Osteocyte (in vitro differentiated cells): ENCODE results near the gene POC1A. TPM values are rescaled to one million over a fixed set of nuclear protein-coding genes. Genes with fewer than 3 reads are reported as not detected.

Experiments
- DNase-seq: peaks from one replicate; pipeline ENCODE4 v3.0.0; 2021; ENCODE audit warnings: mixed read lengths; ENCODE audit not compliant: unreplicated experiment; ENCODE audit errors: extremely low spot score
- H3K27ac Mint-ChIP-seq: one replicate; pipeline ENCODE4 v1.8.0; 2021; ENCODE audit warnings: mild to moderate bottlenecking, mixed read lengths; ENCODE audit not compliant: unreplicated experiment
- H3K27me3 Mint-ChIP-seq: one replicate; pipeline ENCODE4 v1.8.0; 2021; ENCODE audit warnings: mixed read lengths; ENCODE audit not compliant: unreplicated experiment
- H3K36me3 Mint-ChIP-seq: one replicate; pipeline ENCODE4 v1.8.0; 2021; ENCODE audit warnings: mixed read lengths; ENCODE audit not compliant: unreplicated experiment
- H3K4me1 Mint-ChIP-seq: one replicate; pipeline ENCODE4 v1.8.0; 2021; ENCODE audit warnings: mixed read lengths; ENCODE audit not compliant: unreplicated experiment
- H3K4me3 Mint-ChIP-seq: one replicate; pipeline ENCODE4 v1.8.0; 2021; ENCODE audit warnings: mild to moderate bottlenecking, moderate library complexity, mixed read lengths; ENCODE audit not compliant: unreplicated experiment
- H3K9me3 Mint-ChIP-seq: one replicate; pipeline ENCODE4 v1.8.0; 2021; ENCODE audit warnings: mixed read lengths; ENCODE audit not compliant: unreplicated experiment
- total RNA-seq: library from RNA; stranded (reverse); gene quantifications from 2 replicates; pipeline ENCODE4 v1.2.1, GENCODE V29; 2021
- TF ChIP-seq, protein P1 (sequence below): fragments of 200-600 bp; sonication (generic); IDR thresholded peaks from 2 replicates; pipeline ENCODE4 v1.5.0; 2021; ENCODE audit warnings: antibody characterized with exemption, mild to moderate bottlenecking, moderate library complexity

POC1A gene
- total RNA-seq, 1 donor from 2014 or later: 5.1 TPM

DNA sequence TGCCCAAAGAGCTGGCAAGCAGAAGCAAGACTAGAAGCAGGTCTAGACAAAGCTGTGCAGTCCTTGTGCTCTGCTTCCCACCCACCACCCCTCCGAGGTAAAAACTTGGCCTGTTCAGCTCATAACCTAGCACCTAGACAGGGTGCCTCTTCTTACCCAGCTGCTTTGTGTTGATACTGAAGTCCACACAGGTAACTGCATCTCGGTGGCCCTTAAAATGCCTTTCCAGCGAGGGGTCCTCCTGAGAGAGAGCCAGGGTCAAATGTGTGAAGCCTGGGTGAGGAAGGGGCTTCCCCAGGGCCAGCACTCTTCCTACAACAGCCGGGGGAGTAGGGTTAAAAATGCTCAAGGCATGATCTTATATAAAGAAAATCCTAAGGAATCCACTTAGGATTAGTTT is 3.4 kb downstream of the POC1A start:
- no peak overlapping the region for H3K4me3 Mint-ChIP-seq
- TF ChIP-seq, protein P1, sequence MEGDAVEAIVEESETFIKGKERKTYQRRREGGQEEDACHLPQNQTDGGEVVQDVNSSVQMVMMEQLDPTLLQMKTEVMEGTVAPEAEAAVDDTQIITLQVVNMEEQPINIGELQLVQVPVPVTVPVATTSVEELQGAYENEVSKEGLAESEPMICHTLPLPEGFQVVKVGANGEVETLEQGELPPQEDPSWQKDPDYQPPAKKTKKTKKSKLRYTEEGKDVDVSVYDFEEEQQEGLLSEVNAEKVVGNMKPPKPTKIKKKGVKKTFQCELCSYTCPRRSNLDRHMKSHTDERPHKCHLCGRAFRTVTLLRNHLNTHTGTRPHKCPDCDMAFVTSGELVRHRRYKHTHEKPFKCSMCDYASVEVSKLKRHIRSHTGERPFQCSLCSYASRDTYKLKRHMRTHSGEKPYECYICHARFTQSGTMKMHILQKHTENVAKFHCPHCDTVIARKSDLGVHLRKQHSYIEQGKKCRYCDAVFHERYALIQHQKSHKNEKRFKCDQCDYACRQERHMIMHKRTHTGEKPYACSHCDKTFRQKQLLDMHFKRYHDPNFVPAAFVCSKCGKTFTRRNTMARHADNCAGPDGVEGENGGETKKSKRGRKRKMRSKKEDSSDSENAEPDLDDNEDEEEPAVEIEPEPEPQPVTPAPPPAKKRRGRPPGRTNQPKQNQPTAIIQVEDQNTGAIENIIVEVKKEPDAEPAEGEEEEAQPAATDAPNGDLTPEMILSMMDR: no peak
- H3K9me3 Mint-ChIP-seq: no peaks in the 10 kb centered on the region
- no peaks in the 10 kb centered on the region for H3K27me3 Mint-ChIP-seq
- DNase-seq: no peak
- H3K27ac Mint-ChIP-seq: no peak overlapping the region
- H3K4me1 Mint-ChIP-seq: peaks cover 14% of the 10 kb centered on the region
- no peaks in the 10 kb centered on the region for H3K36me3 Mint-ChIP-seq

DNA sequence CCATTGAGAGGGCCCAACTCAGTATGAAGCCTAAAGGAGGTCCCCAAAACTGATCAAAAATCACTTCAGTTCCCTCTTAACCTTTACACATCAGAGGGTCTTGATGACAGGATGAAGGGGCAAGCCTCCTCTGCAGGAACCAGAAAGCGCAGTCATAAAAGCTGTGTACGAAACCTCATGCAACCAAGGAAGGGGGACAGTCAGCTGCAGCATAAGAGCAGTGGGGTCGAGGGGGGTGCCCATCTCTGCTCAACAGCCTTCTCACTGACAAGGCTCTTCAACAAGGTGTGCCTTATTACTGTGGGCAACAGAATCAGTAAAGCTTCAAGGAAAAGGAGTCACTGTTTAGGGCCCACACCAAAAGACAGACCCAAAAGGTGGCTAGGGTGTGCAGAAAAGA is 3.9 kb downstream of the POC1A start:
- no peaks in the 10 kb centered on the region for H3K27me3 Mint-ChIP-seq
- peaks cover 14% of the 10 kb centered on the region for H3K4me1 Mint-ChIP-seq
- H3K27ac Mint-ChIP-seq: no peak overlapping the region
- TF ChIP-seq, protein P1: no peak
- H3K36me3 Mint-ChIP-seq: no peaks in the 10 kb centered on the region
- DNase-seq: no peak
- H3K4me3 Mint-ChIP-seq: no peak overlapping the region
- no peaks in the 10 kb centered on the region for H3K9me3 Mint-ChIP-seq

DNA sequence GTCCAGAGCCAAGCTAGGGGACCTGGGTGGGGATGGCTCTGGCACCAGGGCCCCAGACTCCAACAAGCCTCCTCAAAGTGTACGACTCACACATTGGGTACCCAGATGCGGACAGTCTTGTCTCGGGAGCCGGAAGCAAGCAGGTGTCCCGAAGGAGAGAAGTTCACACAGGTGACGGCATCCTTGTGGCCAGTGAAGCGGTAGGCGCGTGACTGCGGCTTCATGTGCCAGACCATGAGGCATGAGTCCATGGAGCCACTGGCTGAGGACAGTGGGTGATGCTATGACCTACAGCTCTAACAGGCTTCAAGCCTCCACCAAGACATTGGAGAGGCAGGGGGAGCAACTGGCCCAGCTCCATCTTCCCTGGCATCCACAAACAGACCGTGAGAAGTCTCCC is 4.5 kb downstream of the POC1A start:
- H3K9me3 Mint-ChIP-seq: no peaks in the 10 kb centered on the region
- no peaks in the 10 kb centered on the region for H3K27me3 Mint-ChIP-seq
- peaks cover 9% of the 10 kb centered on the region for H3K4me1 Mint-ChIP-seq
- H3K27ac Mint-ChIP-seq: no peak overlapping the region
- DNase-seq: no peak
- TF ChIP-seq, protein P1: no peak
- no peak overlapping the region for H3K4me3 Mint-ChIP-seq
- H3K36me3 Mint-ChIP-seq: no peaks in the 10 kb centered on the region

DNA sequence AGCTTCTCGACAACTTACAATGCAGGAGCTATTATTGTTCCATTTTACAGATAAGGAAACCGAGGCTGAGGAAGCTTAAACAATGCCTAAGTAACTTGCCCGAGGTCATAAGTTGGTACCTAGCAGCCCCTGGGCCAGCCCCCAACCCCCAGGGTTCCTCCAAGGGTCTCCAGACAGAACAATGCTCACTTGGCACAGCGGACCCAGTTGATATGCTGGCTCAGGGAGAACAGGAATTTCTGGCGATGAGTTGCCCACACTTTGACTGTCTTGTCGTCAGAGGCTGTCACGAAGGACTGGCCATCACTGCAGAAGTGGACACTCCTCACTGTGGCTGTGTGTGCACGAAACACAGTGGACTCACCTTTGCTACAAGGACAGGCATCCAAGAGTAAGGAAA is 5.2 kb downstream of the POC1A start:
- TF ChIP-seq, protein P1: no peak
- no peak overlapping the region for H3K27ac Mint-ChIP-seq
- peaks cover 10% of the 10 kb centered on the region for H3K4me1 Mint-ChIP-seq
- no peak for DNase-seq
- H3K9me3 Mint-ChIP-seq: no peaks in the 10 kb centered on the region
- no peaks in the 10 kb centered on the region for H3K36me3 Mint-ChIP-seq
- no peaks in the 10 kb centered on the region for H3K27me3 Mint-ChIP-seq
- no peak overlapping the region for H3K4me3 Mint-ChIP-seq

DNA sequence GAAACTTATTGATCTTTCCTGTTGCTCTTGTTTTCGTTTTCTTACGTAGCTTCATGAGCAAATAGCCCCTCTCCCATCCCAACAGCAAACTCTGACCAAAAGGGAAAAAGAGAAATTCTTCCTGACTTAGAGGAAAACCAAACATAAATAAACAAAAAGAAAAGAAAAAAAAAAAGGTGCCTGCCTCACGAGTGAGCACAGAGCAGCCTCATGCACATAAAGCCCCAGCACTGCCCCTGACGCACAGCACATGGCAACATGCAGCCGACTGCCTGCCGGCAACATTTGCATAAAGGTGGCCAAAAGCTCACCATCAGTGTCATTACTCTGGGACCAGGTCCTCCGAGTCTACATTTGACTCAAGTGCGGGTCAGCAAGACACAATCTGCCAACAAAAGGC is 6.4 kb downstream of the POC1A start:
- no peak for DNase-seq

More for the DNA sequence above, 6.4 kb downstream of the POC1A start:
- TF ChIP-seq, protein P1: no peak
- Mint-ChIP-seq H3K27me3 (no peaks in the 10 kb centered on the region), H3K27ac (no peak overlapping the region), H3K36me3 (no peaks in the 10 kb centered on the region), H3K4me3 (no peak overlapping the region), H3K4me1 (peaks cover 2% of the 10 kb centered on the region), H3K9me3 (no peaks in the 10 kb centered on the region)
